Fibroblast of peridontal ligament (primary cell): ENCODE measurements around the gene PIGP.
"Not testable (repeated sequence)": the region's sequence is repeated elsewhere in the genome, so short reads cannot be mapped to it uniquely, and the experiment has no call there.

Experiments
- DNase-seq: peaks from one replicate; pipeline ENCODE4 v3.0.0-alpha.2; 2010; ENCODE audit errors: extremely low read depth

The PIGP gene

DNA sequence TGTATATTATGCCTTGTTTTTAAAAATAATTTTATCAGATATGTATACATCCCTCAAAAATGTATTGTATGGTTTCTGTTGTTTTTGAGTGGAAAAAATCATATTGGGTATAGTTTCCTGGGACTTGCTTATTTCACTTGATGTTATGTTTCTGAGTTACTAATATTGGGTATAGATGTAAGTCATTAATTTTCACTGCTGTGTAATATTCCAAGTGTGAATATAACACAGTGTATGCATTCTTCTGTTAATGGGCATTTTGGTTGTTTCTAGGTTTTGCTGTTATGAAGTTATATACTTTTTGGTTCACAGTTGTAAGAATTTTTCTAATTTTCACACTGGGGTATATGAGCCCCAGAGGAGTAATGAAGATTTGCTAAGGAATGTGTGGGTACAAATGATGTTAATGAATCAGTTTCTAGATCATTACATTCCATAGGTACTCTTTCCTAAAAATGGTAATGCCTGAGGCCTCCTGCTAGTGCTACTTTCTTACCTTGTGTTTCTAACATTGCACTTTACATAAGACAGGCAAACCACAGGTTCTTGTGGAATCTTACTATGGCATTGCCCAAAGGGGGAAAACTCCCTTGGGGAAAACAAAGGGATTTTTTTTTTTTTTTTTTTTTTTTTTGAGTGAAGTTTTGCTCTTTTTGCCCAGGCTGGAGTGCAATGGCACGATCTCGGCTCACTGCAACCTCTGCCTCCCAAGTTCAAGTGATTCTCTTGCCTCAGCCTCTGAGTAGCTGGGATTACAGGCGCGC lies 3.4 kb upstream of the PIGP start:
- no peak for DNase-seq

- DNase-seq: no peak
Observed at GRCh38 chr21:37075214-37075770, 2.4 kb upstream of the PIGP start.

GRCh38 chr21:37074546-37074945 lies 1.7 kb upstream of the PIGP start:
- no peak for DNase-seq

- no peak for DNase-seq
Observed at GRCh38 chr21:37074197-37074510, 1.3 kb upstream of the PIGP start.

DNA sequence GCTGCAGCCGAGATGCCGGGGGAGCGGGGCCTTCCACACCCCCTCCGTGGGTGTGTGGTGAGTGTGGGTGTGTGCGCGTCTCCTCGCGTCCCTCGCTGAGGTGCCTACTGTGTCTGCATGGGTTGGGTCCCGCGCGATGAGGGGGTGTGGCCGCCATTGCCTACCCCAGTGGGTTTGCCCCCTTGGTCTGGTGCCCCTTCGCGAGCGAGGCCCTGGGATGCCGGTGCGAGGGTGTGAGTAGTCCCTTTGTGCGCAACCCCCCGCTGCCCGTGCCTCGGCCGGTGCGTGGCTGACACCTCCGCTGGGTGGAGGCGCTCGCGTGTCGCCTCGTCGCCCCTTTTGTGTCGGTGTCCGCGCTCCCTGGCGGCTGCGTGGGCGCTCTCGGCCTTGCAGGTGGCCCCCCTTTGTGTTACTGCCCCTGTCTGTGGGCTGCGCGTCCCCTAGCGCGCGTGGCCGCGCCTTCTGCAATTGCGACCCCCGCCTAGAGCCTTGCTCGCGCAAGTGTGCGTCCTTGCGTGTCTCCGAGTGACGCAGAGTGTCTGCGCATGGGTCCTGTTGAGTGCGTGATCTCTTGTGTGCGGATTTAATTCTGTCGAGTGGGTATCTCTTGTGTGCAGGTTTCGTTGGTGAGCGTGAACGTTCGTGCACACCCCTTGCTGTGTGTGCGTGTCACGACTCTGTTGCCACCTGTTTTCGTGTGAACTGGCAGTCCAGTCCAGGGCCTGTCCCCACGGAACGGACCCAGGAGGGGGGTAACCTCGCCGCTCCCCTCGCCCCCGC lies 736 bp upstream of the PIGP start:
- DNase-seq: peak; percentile 62

- DNase-seq: peak; percentile 88
Observed at GRCh38 chr21:37072274-37072987, 440 bp downstream of the PIGP start.

DNA sequence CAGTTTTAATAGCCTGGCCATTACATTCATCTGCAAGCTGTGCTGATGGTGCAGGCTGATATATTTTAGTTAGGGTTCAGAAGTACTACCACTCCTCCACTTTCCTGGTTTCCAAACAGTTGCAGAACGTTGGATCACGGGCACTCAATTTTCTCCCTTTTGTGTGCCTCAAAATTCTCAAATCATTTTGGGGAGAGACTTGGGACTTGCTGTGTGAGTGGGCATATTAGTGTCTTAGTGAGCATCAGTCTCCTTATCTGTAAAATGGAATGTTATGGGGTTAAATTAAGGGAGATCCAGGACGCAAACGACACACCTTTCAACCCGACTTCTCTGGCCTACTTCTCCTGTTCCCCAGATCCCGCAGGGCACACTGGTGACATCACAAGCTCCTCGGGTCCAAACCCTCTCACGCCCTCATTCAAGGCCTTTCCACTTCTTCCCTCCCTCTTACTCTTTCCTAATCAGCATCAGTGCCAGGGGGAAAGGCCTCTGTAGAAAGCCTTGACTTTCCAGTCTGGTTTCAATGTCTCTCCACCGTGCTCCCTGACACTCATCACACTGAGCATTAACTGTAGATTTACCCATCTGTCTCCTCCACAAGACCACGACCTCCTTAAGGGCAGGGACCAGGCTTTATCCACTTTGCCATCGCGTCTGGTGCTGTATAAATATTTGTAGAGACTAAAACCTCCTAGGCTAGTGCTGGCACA lies 1.2 kb downstream of the PIGP start:
- DNase-seq: peak; percentile 91

GRCh38 chr21:37065561-37066177 lies 7.2 kb downstream of the PIGP start:
- DNase-seq: no peak

- peak; percentile 20 for DNase-seq
Observed at GRCh38 chr21:37064841-37065240, 8.0 kb downstream of the PIGP start.

DNA sequence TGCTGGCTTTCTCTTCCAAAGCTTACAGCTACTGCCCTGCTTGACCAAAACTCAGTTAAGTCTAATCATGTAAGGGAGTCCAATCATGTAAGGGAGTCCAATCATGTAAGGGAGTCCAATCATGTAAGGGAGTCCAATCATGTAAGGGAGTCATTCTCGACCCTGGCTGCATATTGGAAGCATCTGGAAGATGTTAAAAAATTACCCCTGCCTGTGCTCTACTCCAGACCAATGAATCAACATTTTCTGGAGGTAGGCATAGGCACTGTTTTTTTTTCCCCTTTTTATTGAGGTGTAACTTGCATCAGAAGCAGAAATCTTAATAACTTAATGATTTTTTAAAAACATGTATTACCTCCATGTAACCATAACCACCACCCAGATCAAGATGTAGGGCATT lies 9.4 kb downstream of the PIGP start:
- peak; percentile 60 for DNase-seq

- no peak for DNase-seq
Observed at GRCh38 chr21:37062593-37062935, 10.3 kb downstream of the PIGP start.

DNA sequence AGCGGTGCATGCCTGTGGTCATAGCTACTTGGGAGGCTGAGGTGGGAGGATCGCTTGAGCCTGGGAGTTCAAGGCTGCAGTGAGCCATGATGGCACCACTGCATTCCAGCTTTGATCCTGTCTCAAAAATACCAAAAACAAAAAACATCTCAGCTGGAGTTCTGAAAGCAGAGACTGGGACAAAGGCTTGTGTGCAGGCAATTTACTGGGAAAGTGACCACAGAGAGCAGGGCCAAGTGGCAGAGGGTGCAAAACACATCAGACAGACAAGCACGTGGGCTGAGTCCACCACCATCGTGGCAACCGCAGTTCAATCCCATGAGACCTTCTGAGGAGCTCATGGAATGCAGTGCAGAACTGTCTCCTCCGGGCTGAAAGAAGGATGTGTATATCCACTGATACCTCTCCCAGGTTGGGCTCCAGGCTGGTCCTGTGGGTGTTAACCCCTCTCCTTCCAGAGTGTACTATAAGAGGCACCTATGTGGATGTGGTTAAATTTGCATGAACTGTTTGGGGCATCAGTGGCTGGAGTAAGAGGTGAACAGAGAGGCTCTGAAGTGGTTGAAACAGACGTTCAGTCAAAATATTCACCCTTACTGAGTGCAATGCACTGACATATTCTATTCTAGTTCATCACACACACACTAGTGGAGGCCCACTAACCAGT lies 10.8 kb downstream of the PIGP start:
- peak; percentile 86 for DNase-seq

DNA sequence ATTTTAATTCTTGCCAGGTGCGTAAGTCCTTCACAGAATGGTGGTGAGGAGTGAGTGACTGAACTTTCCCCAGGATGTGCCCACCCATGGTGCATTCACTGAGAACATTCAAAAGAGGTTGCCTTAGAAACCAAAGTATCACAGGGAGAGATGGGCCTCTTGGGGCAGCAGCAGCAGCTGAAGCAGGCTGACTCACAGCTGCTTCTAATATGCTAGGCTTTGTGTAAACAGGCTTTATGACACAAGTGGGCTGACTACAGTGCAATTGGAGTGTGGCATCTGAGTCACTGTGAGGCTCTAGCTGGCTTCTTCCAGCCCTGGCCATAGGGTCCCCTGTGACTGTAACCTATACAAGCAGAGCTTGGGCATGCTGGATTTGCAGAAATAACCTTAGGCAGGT lies 12.6 kb downstream of the PIGP start:
- peak; percentile 97 for DNase-seq

DNA sequence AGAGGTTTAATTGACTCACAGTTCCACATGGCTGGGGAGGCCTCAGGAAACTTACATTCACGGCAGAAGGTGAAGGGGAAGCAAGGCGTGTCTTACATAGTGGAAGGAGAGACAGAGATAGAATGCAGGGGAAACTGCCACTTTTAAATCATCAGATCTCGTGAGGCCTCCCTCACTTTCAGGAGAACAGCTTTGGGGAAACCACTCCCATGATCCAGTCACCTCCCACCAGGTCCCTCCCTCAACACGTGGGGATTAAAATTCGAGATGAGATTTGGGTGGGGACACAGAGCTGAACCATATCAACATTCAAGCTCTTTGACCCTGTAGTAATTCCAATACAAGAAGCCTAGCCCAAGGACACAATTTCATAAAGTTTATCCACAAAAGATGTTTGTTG lies 13.7 kb downstream of the PIGP start:
- DNase-seq: no peak

GRCh38 chr21:37058261-37058660 lies 14.6 kb downstream of the PIGP start:
- no peak for DNase-seq

DNA sequence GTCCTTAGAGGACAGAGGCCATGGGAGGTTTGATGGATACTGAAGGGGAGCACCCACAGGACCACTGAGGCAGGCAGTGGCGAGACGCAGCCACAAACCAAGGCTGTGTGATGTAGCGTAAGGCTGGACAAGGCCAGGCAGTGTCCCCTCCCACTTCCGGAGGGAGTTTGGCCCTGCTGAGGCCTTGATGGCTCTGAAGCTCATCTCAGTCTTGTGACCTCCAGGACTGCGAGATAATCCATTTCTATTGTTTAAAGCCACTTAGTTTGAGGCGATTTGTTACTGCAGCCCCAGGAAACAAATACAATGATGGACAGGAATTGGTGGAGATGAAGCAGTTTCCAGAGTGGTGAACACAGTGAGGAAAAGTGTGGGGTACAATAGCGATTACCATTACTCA lies 15.3 kb downstream of the PIGP start:
- DNase-seq: no peak

- no peak for DNase-seq
Observed at GRCh38 chr21:37055271-37055855, 17.5 kb downstream of the PIGP start.

GRCh38 chr21:37049741-37050140 lies 23.1 kb downstream of the PIGP start:
- DNase-seq: not testable (repeated sequence)

DNA sequence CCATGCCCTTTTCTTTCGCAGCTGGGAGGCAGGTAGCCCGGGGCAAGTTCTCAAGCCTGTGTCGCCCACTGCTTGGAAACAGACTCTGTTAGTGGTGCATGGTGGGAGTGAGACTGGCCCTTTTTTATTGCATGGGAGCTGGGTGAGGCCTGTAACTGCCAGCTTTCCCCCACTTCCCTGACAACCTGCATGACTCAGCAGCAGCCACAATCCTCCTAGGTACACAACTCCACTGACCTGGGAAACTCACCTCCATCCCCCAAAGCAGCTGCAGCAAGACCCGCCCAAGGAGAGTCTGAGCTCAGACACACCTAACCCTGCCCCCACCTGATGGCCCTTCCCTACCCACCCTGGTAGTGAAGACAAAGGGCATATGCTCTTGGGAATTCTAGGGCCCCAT lies 25.8 kb downstream of the PIGP start:
- no peak for DNase-seq

DNA sequence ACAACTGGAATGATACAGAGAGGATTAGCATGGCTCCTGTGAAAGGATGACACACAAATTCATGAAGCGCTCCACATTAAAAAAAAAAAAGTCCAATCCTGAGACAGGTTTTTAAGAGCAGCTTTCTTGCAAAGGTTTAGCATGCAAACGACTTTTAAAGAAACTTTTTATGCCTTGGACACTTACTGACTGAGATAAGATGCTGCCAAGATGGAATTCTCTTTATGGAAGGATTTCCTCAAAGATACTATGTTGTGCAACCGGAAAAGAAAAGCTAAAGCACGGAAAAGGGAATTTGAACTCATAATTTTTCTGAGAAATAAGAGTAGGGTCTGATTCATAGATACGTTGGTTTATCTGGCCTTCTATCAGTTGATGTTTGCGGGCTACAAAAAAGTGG lies 27.3 kb downstream of the PIGP start:
- no peak for DNase-seq

DNA sequence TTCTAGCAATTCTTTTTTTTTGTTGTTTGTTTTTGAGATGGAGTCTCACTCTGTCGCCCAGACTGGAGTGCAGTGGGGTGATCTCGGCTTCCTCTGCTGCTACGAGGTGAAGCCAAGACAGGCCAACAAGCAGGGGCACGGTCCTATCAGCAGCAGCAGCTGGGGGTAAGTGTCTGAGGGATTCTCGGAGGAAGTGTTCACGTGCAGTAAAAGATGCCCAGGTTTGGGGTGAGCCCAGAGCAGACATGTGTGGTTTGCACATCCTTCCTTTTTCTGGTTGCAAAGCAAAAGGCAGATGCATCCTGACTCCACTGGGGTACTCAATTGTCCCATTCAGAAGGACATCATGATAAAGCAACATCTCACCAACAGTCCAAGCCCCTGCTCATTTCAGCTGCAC lies 27.7 kb downstream of the PIGP start:
- no peak for DNase-seq
